Activated CD4-positive, alpha-beta T cell treated with anti-CD3 and anti-CD28 coated beads, Interleukin-2, amount 10 ng/mL, durations not matched to agents 7 days and 5 days (primary cell): ENCODE results near the gene AGRN. TPM values are rescaled to one million over a fixed set of nuclear protein-coding genes. Genes with fewer than 3 reads are reported as not detected.
"Not testable (repeated sequence)": the region's sequence is repeated elsewhere in the genome, so short reads cannot be mapped to it uniquely, and the experiment has no call there.

Experiments
- CTCF ChIA-PET: fragments of 350-600 bp; sonication (Branson Sonifier 250); formaldehyde crosslinking; loops from one replicate; lab custom pipeline; 2021; ENCODE audit warnings: antibody characterized with exemption; lab: Charles Lee
- POLR2A ChIA-PET: fragments of 350-600 bp; sonication (Branson Sonifier 250); formaldehyde crosslinking; loops from one replicate; lab custom pipeline; 2021; ENCODE audit warnings: antibody characterized with exemption; lab: Charles Lee
- DNase-seq: peaks from one replicate; pipeline ENCODE4 v3.0.0-alpha.2; 2020
- H3K27ac Mint-ChIP-seq: one replicate; pipeline ENCODE4 v1.8.0; 2021; ENCODE audit warnings: mild to moderate bottlenecking, moderate library complexity, mixed read lengths
- H3K27me3 Mint-ChIP-seq: one replicate; pipeline ENCODE4 v1.8.0; 2021; ENCODE audit warnings: mixed read lengths
- H3K36me3 Mint-ChIP-seq: one replicate; pipeline ENCODE4 v1.8.0; 2021; ENCODE audit warnings: low read depth, mixed read lengths
- H3K4me1 Mint-ChIP-seq: one replicate; pipeline ENCODE4 v1.8.0; 2021; ENCODE audit warnings: mixed read lengths
- H3K4me3 Mint-ChIP-seq: one replicate; pipeline ENCODE4 v1.8.0; 2021; ENCODE audit warnings: mild to moderate bottlenecking, moderate library complexity, mixed read lengths
- H3K9me3 Mint-ChIP-seq: one replicate; pipeline ENCODE4 v1.8.0; 2021; ENCODE audit warnings: mixed read lengths
- total RNA-seq, 2 experiments: library from RNA; stranded (reverse); gene quantifications; one replicate each; pipeline ENCODE4 v1.2.3, GENCODE V29; 2021

AGRN gene
- total RNA-seq, 2 experiments from 2014 or later, result 7.4 to 8.3 TPM

GRCh38 chr1:1057769-1058087 is 37.8 kb downstream of the AGRN start:
- POLR2A ChIA-PET, result not testable (repeated sequence)

GRCh38 chr1:1058088-1058905 is 38.4 kb downstream of the AGRN start:
- Mint-ChIP-seq H3K27me3 (peaks cover 17% of the 10 kb centered on the region), H3K9me3 (no peaks in the 10 kb centered on the region), H3K4me1 (peaks cover 28% of the 10 kb centered on the region), H3K4me3 (peak overlapping the region; percentile 75), H3K36me3 (no peaks in the 10 kb centered on the region), H3K27ac (no peak overlapping the region)
- CTCF ChIA-PET, result interaction anchor here (0.6 to 1.8 kb wide), 12 partner anchors 15 to 314 kb away, joined by 3 to 15 read pairs (median 4); partner anchors contain the start of genes C1orf159 and ISG15
- POLR2A ChIA-PET, result no interaction called here
- DNase-seq, result no peak

More at GRCh38 chr1:1057769-1058087, 37.8 kb downstream of the AGRN start:
- not testable (repeated sequence) for H3K27ac Mint-ChIP-seq, H3K9me3 Mint-ChIP-seq, H3K4me3 Mint-ChIP-seq, H3K36me3 Mint-ChIP-seq, DNase-seq
- H3K27me3 Mint-ChIP-seq, result peaks cover 17% of the 10 kb centered on the region
- CTCF ChIA-PET, result interaction anchor here (1.4 to 1.8 kb wide), 2 partner anchors 20 to 44 kb away, joined by 4 to 5 read pairs; partner anchors contain the start of gene ISG15
- H3K4me1 Mint-ChIP-seq, result peaks cover 23% of the 10 kb centered on the region

GRCh38 chr1:1058921-1059493 is 39.1 kb downstream of the AGRN start:
- Mint-ChIP-seq H3K36me3 (no peaks in the 10 kb centered on the region), H3K27ac (peak overlapping the region; percentile 60), H3K27me3 (peaks cover 17% of the 10 kb centered on the region), H3K4me1 (peaks cover 32% of the 10 kb centered on the region), H3K9me3 (no peaks in the 10 kb centered on the region), H3K4me3 (peak overlapping the region; percentile 75)
- POLR2A ChIA-PET, result no interaction called here
- CTCF ChIA-PET, result interaction anchor here (0.6 to 1.8 kb wide), 12 partner anchors 14 to 313 kb away, joined by 3 to 15 read pairs (median 4); partner anchors contain the start of genes C1orf159 and ISG15
- DNase-seq, result peak; percentile 60

GRCh38 chr1:1059494-1060280 is 39.8 kb downstream of the AGRN start:
- Mint-ChIP-seq H3K36me3 (no peaks in the 10 kb centered on the region), H3K4me3 (peak overlapping the region; percentile 70), H3K4me1 (peaks cover 34% of the 10 kb centered on the region), H3K27ac (peak overlapping the region; percentile 36), H3K9me3 (no peaks in the 10 kb centered on the region), H3K27me3 (peaks cover 17% of the 10 kb centered on the region)
- peak; percentile 92 for DNase-seq
- CTCF ChIA-PET, result interaction anchor here (1.2 to 1.8 kb wide), 9 partner anchors 16 to 312 kb away, joined by 3 to 15 read pairs (median 4); partner anchors contain the start of gene C1orf159
- POLR2A ChIA-PET, result no interaction called here

- peaks cover 17% of the 10 kb centered on the region for H3K27me3 Mint-ChIP-seq
- DNase-seq, result no peak
- no peaks in the 10 kb centered on the region for H3K36me3 Mint-ChIP-seq
- ChIA-PET POLR2A (no interaction called here), CTCF (interaction anchor here (1.2 to 4.7 kb wide), 4 partner anchors 17 to 230 kb away, joined by 3 to 39 read pairs (median 10); no protein-coding TSS in a partner anchor)
- H3K27ac Mint-ChIP-seq, result peak overlapping the region; percentile 36
- H3K4me1 Mint-ChIP-seq, result peaks cover 36% of the 10 kb centered on the region
- H3K4me3 Mint-ChIP-seq, result peak overlapping the region; percentile 70
- H3K9me3 Mint-ChIP-seq, result no peaks in the 10 kb centered on the region
These were observed 40.5 kb downstream of the AGRN start for GRCh38 chr1:1060281-1061000.

GRCh38 chr1:1061682-1062345 is 41.9 kb downstream of the AGRN start:
- Mint-ChIP-seq H3K27me3 (peaks cover 17% of the 10 kb centered on the region), H3K4me1 (peaks cover 38% of the 10 kb centered on the region), H3K36me3 (no peaks in the 10 kb centered on the region), H3K9me3 (no peaks in the 10 kb centered on the region), H3K27ac (peak overlapping the region; percentile 64), H3K4me3 (peak overlapping the region; percentile 22)
- POLR2A ChIA-PET, result no interaction called here
- no peak for DNase-seq
- CTCF ChIA-PET, result interaction anchor here (1.3 to 4.7 kb wide), 2 partner anchors 11 to 28 kb away, joined by 3 to 39 read pairs; no protein-coding TSS in a partner anchor

GRCh38 chr1:1062348-1063163 is 42.6 kb downstream of the AGRN start:
- Mint-ChIP-seq H3K9me3 (no peaks in the 10 kb centered on the region), H3K27ac (peak overlapping the region; percentile 64), H3K36me3 (no peaks in the 10 kb centered on the region), H3K4me1 (peaks cover 40% of the 10 kb centered on the region), H3K4me3 (peak overlapping the region; percentile 22), H3K27me3 (peaks cover 17% of the 10 kb centered on the region)
- ChIA-PET CTCF (interaction anchor here (1.3 to 4.7 kb wide), 11 partner anchors 8 to 243 kb away, joined by 3 to 39 read pairs (median 6); partner anchors contain the start of gene RNF223), POLR2A (no interaction called here)
- no peak for DNase-seq

- ChIA-PET POLR2A (interaction anchor here (1.0 to 1.2 kb wide), 2 partner anchors 23 to 24 kb away, joined by 3 read pairs; no protein-coding TSS in a partner anchor), CTCF (interaction anchor here (0.6 to 4.7 kb wide), 28 partner anchors 9 to 375 kb away, joined by 3 to 39 read pairs (median 3); partner anchors contain the start of genes AGRN, ISG15, PERM1 and RNF223)
- no peak for DNase-seq
- H3K4me1 Mint-ChIP-seq, result peaks cover 39% of the 10 kb centered on the region
- H3K9me3 Mint-ChIP-seq, result no peaks in the 10 kb centered on the region
- H3K36me3 Mint-ChIP-seq, result no peaks in the 10 kb centered on the region
- peak overlapping the region; percentile 73 for H3K27ac Mint-ChIP-seq
- H3K4me3 Mint-ChIP-seq, result peak overlapping the region; percentile 43
- peaks cover 10% of the 10 kb centered on the region for H3K27me3 Mint-ChIP-seq
These were observed 43.5 kb downstream of the AGRN start for GRCh38 chr1:1063261-1063944.

GRCh38 chr1:1063945-1064831 is 44.3 kb downstream of the AGRN start:
- CTCF ChIA-PET, result interaction anchor here (0.7 to 4.7 kb wide), 28 partner anchors 9 to 374 kb away, joined by 3 to 39 read pairs (median 3); partner anchors contain the start of genes AGRN, ISG15, PERM1 and RNF223
- Mint-ChIP-seq H3K36me3 (no peaks in the 10 kb centered on the region), H3K9me3 (no peaks in the 10 kb centered on the region), H3K27ac (no peak overlapping the region), H3K27me3 (peaks cover 6% of the 10 kb centered on the region), H3K4me1 (peaks cover 38% of the 10 kb centered on the region), H3K4me3 (peak overlapping the region; percentile 43)
- DNase-seq, result peak; percentile 71
- POLR2A ChIA-PET, result interaction anchor here (1.0 to 1.2 kb wide), 2 partner anchors 23 to 25 kb away, joined by 3 read pairs; no protein-coding TSS in a partner anchor
